GM12878 (cell line): ENCODE data around the gene DCAF4L1. TPM values are rescaled to one million over a fixed set of nuclear protein-coding genes. Genes with fewer than 3 reads are reported as not detected.
A peak's percentile ranks its signal among the peaks of the same experiment; 100 is the strongest.

Experiments used
- ATAC-seq: fragments of 200-7000 bp; cut with Tn5 transposase; 3 replicates; pipeline ENCODE4 v1.9.1; 2020; ENCODE audit warnings: mild to moderate bottlenecking, moderate library complexity
- Bru-seq: library from RNA; stranded (reverse); fragments of 400-500 nt; gene quantifications from one replicate; lab custom pipeline; 2021; lab: Mats Ljungman, UMichigan
- BruChase-seq, 2 experiments: library from RNA; stranded (reverse); fragments of 400-500 nt; gene quantifications; one replicate each; lab custom pipeline; 2021; lab: Mats Ljungman, UMichigan
- BruUV-seq: library from RNA; stranded (reverse); fragments of 400-500 nt; replicated peaks from 2 replicates; lab custom pipeline; 2021; lab: Mats Ljungman, UMichigan
- CTCF ChIA-PET: fragments of 300-600 bp; sonication (Branson Sonifier 250); formaldehyde crosslinking; extraction: SDS; loops from one replicate; lab custom pipeline; 2021; ENCODE audit warnings: inconsistent platforms; lab: Yijun Ruan, JAX
- POLR2A ChIA-PET: fragments of 350-600 bp; formaldehyde crosslinking; extraction: SDS; loops from one replicate; lab custom pipeline; 2021; ENCODE audit warnings: inconsistent platforms; lab: Charles Lee
- RAD21 ChIA-PET: fragments of 300-600 bp; sonication (Branson Sonifier 250); formaldehyde crosslinking; loops from one replicate; lab custom pipeline; 2023; ENCODE audit warnings: antibody characterized with exemption; ENCODE audit not compliant: unreplicated experiment; lab: Charles Lee
- SMC1A ChIA-PET: fragments of 300-600 bp; sonication (Branson Sonifier 250); formaldehyde crosslinking; loops from one replicate; lab custom pipeline; 2023; ENCODE audit not compliant: unreplicated experiment, uncharacterized antibody; lab: Charles Lee
- DNase-seq: peaks from one replicate; pipeline ENCODE4 v3.0.0-alpha.2; 2011; ENCODE audit warnings: low read depth, low spot score
- FAIRE-seq: peaks from 3 replicates; lab custom pipeline; 2011; peaks lifted over from hg19 to GRCh38; lab: Jason Lieb, UNC
- H2AFZ ChIP-seq: 2 replicates; pipeline ENCODE4 v1.6.0; 2011; ENCODE audit warnings: low read depth, low read length, control low read depth; ENCODE audit not compliant: control insufficient read depth
- H3K27ac ChIP-seq: 2 replicates; pipeline ENCODE4 v1.5.1; 2011; ENCODE audit warnings: control low read depth; ENCODE audit not compliant: control insufficient read depth, insufficient read depth
- H3K27me3 ChIP-seq, 2 experiments: replicated peaks in 1 of 2; 2 replicates each; pipeline versions ENCODE4 v1.6.0 to v1.6.1; 2011; ENCODE audit warnings: low read length in 1 of 2; ENCODE audit not compliant: control insufficient read depth in 2 of 2, insufficient read depth in 2 of 2
- H3K36me3 ChIP-seq, 2 experiments: 2 replicates each; pipeline ENCODE4 v1.5.1; 2011; ENCODE audit warnings: low read length in 1 of 2; ENCODE audit not compliant: control insufficient read depth in 2 of 2, insufficient read depth in 2 of 2
- H3K4me1 ChIP-seq: 2 replicates; pipeline ENCODE4 v1.6.1; 2011; ENCODE audit warnings: mild to moderate bottlenecking, low read length, moderate library complexity, mixed read lengths; ENCODE audit not compliant: control insufficient read depth, insufficient read depth
- H3K4me2 ChIP-seq: 2 replicates; pipeline ENCODE4 v1.6.0; 2011; ENCODE audit warnings: control low read depth; ENCODE audit not compliant: control insufficient read depth, insufficient read depth
- H3K4me3 ChIP-seq: fragments of 200-600 bp; sonication (generic); 2 replicates; pipeline ENCODE4 v1.5.1; 2016
- H3K79me2 ChIP-seq: 2 replicates; pipeline ENCODE4 v1.6.0; 2011; ENCODE audit warnings: low read length; ENCODE audit not compliant: control insufficient read depth, insufficient read depth
- H3K9ac ChIP-seq: 2 replicates; pipeline ENCODE4 v1.8.0; 2011; ENCODE audit warnings: low read length, control low read depth, mixed read lengths; ENCODE audit not compliant: control insufficient read depth, insufficient read depth
- H3K9me3 ChIP-seq: replicated peaks from 3 replicates; pipeline ENCODE4 v1.5.1; 2011; ENCODE audit warnings: mild to moderate bottlenecking, low read length; ENCODE audit not compliant: control insufficient read depth, insufficient read depth
- H4K20me1 ChIP-seq: 2 replicates; pipeline ENCODE4 v1.6.0; 2011; ENCODE audit not compliant: control insufficient read depth, insufficient read depth
- EED ChIP-seq: sonication (generic); IDR thresholded peaks from 2 replicates; pipeline ENCODE4 v1.6.1; 2016; ENCODE audit warnings: antibody characterized with exemption, low read depth
- IRF4 ChIP-seq: IDR thresholded peaks from 2 replicates; pipeline ENCODE4 v1.6.1; 2011; ENCODE audit warnings: low read depth, low read length
- NR2C2 ChIP-seq: IDR thresholded peaks from 2 replicates; pipeline ENCODE4 v1.6.1; 2011; ENCODE audit warnings: borderline replicate concordance, low read depth; ENCODE audit not compliant: control insufficient read depth, insufficient read length
- PBX3 ChIP-seq: IDR thresholded peaks from 2 replicates; pipeline ENCODE4 v1.6.1; 2011; ENCODE audit warnings: mild to moderate bottlenecking, low read depth, low read length, moderate library complexity; ENCODE audit not compliant: insufficient replicate concordance
- POLR2A ChIP-seq: IDR thresholded peaks from 2 replicates; pipeline ENCODE4 v1.6.1; 2011; ENCODE audit warnings: low read depth, mild to moderate bottlenecking, low read length
- ZNF274 ChIP-seq: IDR thresholded peaks from one replicate; pipeline ENCODE4 v1.8.0; 2011; ENCODE audit not compliant: insufficient read length, insufficient read depth
- ZSCAN29 ChIP-seq: fragments of 450-650 bp; IDR thresholded peaks from 2 replicates; pipeline ENCODE4 v1.6.1; 2017; ENCODE audit warnings: mild to moderate bottlenecking, moderate library complexity
- ZZZ3 ChIP-seq: IDR thresholded peaks from 2 replicates; pipeline ENCODE4 v1.6.1; 2011; ENCODE audit warnings: low read depth; ENCODE audit not compliant: control insufficient read depth, insufficient read length
- WGBS: methylation state at CpG from one replicate; pipeline ENCODE4 v1.1.6; 2016; ENCODE audit warnings: low lambda C conversion rate; ENCODE audit not compliant: insufficient replicate concordance, insufficient coverage; ENCODE audit errors: missing lambda C conversion rate; 5-methylcytosine and 5-hydroxymethylcytosine counted together
- in situ Hi-C: fragments of 300-500 bp; cut with MboI; formaldehyde crosslinking; loops from 9 replicates; pipeline ENCODE4 v1.14.3; 2018; ENCODE audit warnings: mixed read lengths
- intact Hi-C: fragments of 100-400 bp; cut with micrococcal nuclease; formaldehyde crosslinking; loops from one replicate; pipeline ENCODE4 v1.14.2; 2022; ENCODE audit not compliant: unreplicated experiment
- long read RNA-seq, 2 experiments: library from polyadenylated mRNA; unstranded; transcript quantifications; one replicate each; pipeline ENCODE4 v2.0.0, GENCODE V29; 2019 to 2020
- polyA minus RNA-seq, 3 experiments: library from RNA; depleted of rRNA, polyadenylated mRNA; stranded (reverse); fragments of >200 nt; gene quantifications; 2 replicates each; pipeline ENCODE4 v1.2.3, GENCODE V29; 2011
- polyA plus RNA-seq, 11 experiments: library from polyadenylated mRNA; depleted of rRNA in 4 of 11; unstranded in 6 of 11; stranded (reverse) in 5 of 11; fragments of >200 nt; fragmentation: Nextera tagmentation in 4 of 11; fragmentation: Illumina TruSeq in 1 of 11; extraction: Ambion mirVana in 4 of 11; extraction: Trizol in 1 of 11; gene quantifications; 1 replicate in 1 of 11; 2 replicates in 10 of 11; pipeline versions ENCODE4 v1.2.1 to v1.2.3, GENCODE V29; 2011 to 2016; ENCODE audit warnings: inconsistent platforms in 2 of 11, missing spikeins in 2 of 11, low read depth in 1 of 11
- total RNA-seq, 4 experiments: library from RNA; depleted of rRNA in 3 of 4; stranded (reverse); fragments of >200 nt in 3 of 4; fragmentation: Illumina TruSeq in 1 of 4; extraction: Trizol in 1 of 4; gene quantifications; 2 replicates each; pipeline versions ENCODE4 v1.2.1 to v1.2.3, GENCODE V29; 2013 to 2021

DCAF4L1 gene
- 0.76 and 1.0 TPM in 2 replicates for total RNA-seq (2013; cell fraction: nucleolus; rRNA removed)
- total RNA-seq (2014; rRNA removed) (0.11 and 0.27 TPM in 2 replicates), total RNA-seq (2014; rRNA removed; fragmentation: Illumina TruSeq; extraction: Trizol) (0.22 and 0.32 TPM in 2 replicates), total RNA-seq (2021) (0.13 and 0.16 TPM in 2 replicates), polyA plus RNA-seq (2011; rRNA removed) (0.19 and 0.27 TPM in 2 replicates), polyA plus RNA-seq (2014; fragmentation: Illumina TruSeq; extraction: Trizol) (0.28 and 0.32 TPM in 2 replicates), polyA plus RNA-seq (2014; fragmentation: Nextera tagmentation; extraction: Ambion mirVana) (under 1 TPM; 0.04 to 0.06 TPM), polyA plus RNA-seq (2014; rRNA removed) (0.25 and 0.27 TPM in 2 replicates), polyA plus RNA-seq (2016; fragmentation: Nextera tagmentation; extraction: Ambion mirVana) (under 1 TPM; 0.17 to 0.48 TPM), polyA minus RNA-seq (2011; rRNA and poly(A)+ RNA removed) (0.15 and 0.22 TPM in 2 replicates), Bru-seq, nascent RNA (percentile 36 among the genes with signal in this experiment), BruChase-seq, experiment 1, labeled RNA remaining after a 6-hour chase (percentile 91 among the genes with signal in this experiment), BruChase-seq, experiment 2, labeled RNA remaining after a 2-hour chase (percentile 85 among the genes with signal in this experiment)
- 0.07 TPM for polyA plus RNA-seq (2011; ENCODE audit: low read depth)
- 0.04 and 0.07 TPM in 2 replicates for polyA plus RNA-seq (2011; cell fraction: cytosol; rRNA removed)
- 0.84 and 1.3 TPM in 2 replicates for polyA plus RNA-seq (2011; cell fraction: nucleus; rRNA removed)
- polyA plus RNA-seq (2012): 0.07 and 0.09 TPM in 2 replicates
- not detected in 2 replicates for polyA minus RNA-seq (2011; cell fraction: cytosol; rRNA and poly(A)+ RNA removed)
- polyA minus RNA-seq (2011; cell fraction: nucleus; rRNA and poly(A)+ RNA removed): 0.36 and 0.86 TPM in 2 replicates
- long read RNA-seq, experiment 1: 0 reads
- long read RNA-seq, experiment 2: 0 reads

- FAIRE-seq (no peak), ATAC-seq (no peak), DNase-seq (no peak)
- CTCF ChIA-PET: no interaction called here
- POLR2A ChIA-PET: no interaction called here
- intact Hi-C loops: no loop called here
- no peaks in the 10 kb centered on the region for H3K36me3 ChIP-seq
- H3K9me3 ChIP-seq: no peaks in the 10 kb centered on the region
- H3K9ac ChIP-seq: no peak within 1 kb of the TSS
- H3K27me3 ChIP-seq: no peaks in the 10 kb centered on the region
- no peaks in the 10 kb centered on the region for H3K4me1 ChIP-seq
- no peaks in the 10 kb centered on the region for H3K79me2 ChIP-seq
- SMC1A ChIA-PET: no interaction called here
- TF ChIP-seq ZZZ3 (no peak), ZSCAN29 (no peak), ZNF274 (no peak), NR2C2 (no peak), PBX3 (no peak), EED (no peak), IRF4 (no peak), POLR2A (no peak)
- no peak within 1 kb of the TSS for H2AFZ ChIP-seq
- 83% methylated on average over 12 of the region's 12 CpGs for WGBS
- H4K20me1 ChIP-seq: no peaks in the 10 kb centered on the region
- H3K4me3 ChIP-seq: no peak within 1 kb of the TSS
- in situ Hi-C loops: no loop called here
- RAD21 ChIA-PET: no interaction called here
- H3K4me2 ChIP-seq: no peak within 1 kb of the TSS
- no peak within 1 kb of the TSS for H3K27ac ChIP-seq
- BruUV-seq: no TSS peak
Measured at GRCh38 chr4:41981456-41981855, at the start of gene DCAF4L1. Gene DCAF4L1, plus strand, starts transcription at chr4:41981756. Its CDS starts 37 bp downstream, at chr4:41981793.
